ENCODE measurements around the gene SDHAF3. TPM values are rescaled to one million over a fixed set of nuclear protein-coding genes. Genes with fewer than 3 reads are reported as not detected.

SDHAF3 gene
- total and polyA plus RNA-seq, 8 donors = 2.9 to 18.2 (median 6.7) TPM

DNA sequence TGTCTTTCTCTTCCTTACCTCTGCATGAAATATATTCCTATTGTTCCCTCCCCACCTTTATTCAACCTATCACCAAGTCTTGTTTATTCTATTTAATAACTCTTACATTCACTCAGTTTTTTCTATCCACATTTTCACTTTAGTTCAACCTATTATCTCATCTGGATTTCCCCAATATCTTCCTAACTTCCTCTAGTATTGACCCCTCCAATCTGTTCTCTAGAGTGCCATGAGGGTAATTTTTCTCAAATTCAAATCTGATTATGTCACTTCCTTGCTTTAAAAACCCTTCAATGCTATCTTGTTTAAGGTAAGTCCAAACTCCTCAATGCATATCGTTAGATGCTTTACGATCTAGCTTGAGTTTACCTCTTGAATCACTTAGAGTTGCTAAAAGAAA is 86.5 kb downstream of the SDHAF3 start:
- intact Hi-C loops (cut with DNase I; ENCODE audit: low total_unique reads) = no loop called here
- no peaks in the 10 kb centered on the region for H3K27me3 ChIP-seq
- 39 to 72% (median 64%) methylated on average over 2 of the region's 2 CpGs for WGBS, 5 donors
- H3K4me1 ChIP-seq = no peaks in the 10 kb centered on the region
- H3K9me3 ChIP-seq = no peaks in the 10 kb centered on the region
- H3K4me3 ChIP-seq = no peak overlapping the region
- TF ChIP-seq POLR2AphosphoS5 (IDR thresholded peaks at IDR 0.05) (no peak), POLR2A (IDR thresholded peaks at IDR 0.05) (no peak), EP300 (IDR thresholded peaks at IDR 0.05) (no peak)
- TF ChIP-seq, protein P1, sequence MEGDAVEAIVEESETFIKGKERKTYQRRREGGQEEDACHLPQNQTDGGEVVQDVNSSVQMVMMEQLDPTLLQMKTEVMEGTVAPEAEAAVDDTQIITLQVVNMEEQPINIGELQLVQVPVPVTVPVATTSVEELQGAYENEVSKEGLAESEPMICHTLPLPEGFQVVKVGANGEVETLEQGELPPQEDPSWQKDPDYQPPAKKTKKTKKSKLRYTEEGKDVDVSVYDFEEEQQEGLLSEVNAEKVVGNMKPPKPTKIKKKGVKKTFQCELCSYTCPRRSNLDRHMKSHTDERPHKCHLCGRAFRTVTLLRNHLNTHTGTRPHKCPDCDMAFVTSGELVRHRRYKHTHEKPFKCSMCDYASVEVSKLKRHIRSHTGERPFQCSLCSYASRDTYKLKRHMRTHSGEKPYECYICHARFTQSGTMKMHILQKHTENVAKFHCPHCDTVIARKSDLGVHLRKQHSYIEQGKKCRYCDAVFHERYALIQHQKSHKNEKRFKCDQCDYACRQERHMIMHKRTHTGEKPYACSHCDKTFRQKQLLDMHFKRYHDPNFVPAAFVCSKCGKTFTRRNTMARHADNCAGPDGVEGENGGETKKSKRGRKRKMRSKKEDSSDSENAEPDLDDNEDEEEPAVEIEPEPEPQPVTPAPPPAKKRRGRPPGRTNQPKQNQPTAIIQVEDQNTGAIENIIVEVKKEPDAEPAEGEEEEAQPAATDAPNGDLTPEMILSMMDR (IDR thresholded peaks at IDR 0.05) = no peak
- H3K36me3 ChIP-seq = no peaks in the 10 kb centered on the region
- H3K27ac ChIP-seq = no peak overlapping the region
- DNase-seq = no peak

DNA sequence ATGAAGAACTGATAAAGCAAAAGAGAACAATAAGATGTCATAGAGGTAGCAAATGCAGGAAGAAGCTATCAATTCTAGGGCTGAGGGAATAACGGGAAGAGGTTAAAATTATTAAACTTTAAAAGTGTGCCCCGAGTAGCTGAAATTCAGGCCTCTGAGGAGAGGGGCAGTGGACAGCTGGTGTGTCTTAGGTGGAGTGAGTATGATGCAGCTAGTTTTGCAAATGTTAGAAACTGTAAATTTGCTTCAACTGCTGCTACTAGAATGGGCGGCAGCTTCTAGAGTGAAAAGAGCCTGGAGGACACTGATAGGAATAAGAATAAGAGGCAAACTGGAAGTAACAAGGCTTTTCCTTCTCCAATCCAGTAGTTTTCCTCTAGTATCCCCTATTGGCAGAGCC is 87.3 kb downstream of the SDHAF3 start:
- 47 to 78% (median 67%) methylated on average over 3 of the region's 3 CpGs for WGBS, 5 donors
- no peak overlapping the region for H3K27ac ChIP-seq
- peaks cover 0 to 3% (median under 1%) of the 10 kb centered on the region in 4 donors for H3K9me3 ChIP-seq
- H3K36me3 ChIP-seq = no peaks in the 10 kb centered on the region
- no peaks in the 10 kb centered on the region for H3K4me1 ChIP-seq
- TF ChIP-seq, protein P1 (IDR thresholded peaks at IDR 0.05) = no peak
- TF ChIP-seq POLR2A (IDR thresholded peaks at IDR 0.05) = no peak
- TF ChIP-seq EP300 (IDR thresholded peaks at IDR 0.05) = no peak
- no peak for TF ChIP-seq POLR2AphosphoS5 (IDR thresholded peaks at IDR 0.05)
- intact Hi-C loops (cut with DNase I; ENCODE audit: low total_unique reads) = no loop called here
- DNase-seq = no peak
- no peaks in the 10 kb centered on the region for H3K27me3 ChIP-seq
- no peak overlapping the region for H3K4me3 ChIP-seq

DNA sequence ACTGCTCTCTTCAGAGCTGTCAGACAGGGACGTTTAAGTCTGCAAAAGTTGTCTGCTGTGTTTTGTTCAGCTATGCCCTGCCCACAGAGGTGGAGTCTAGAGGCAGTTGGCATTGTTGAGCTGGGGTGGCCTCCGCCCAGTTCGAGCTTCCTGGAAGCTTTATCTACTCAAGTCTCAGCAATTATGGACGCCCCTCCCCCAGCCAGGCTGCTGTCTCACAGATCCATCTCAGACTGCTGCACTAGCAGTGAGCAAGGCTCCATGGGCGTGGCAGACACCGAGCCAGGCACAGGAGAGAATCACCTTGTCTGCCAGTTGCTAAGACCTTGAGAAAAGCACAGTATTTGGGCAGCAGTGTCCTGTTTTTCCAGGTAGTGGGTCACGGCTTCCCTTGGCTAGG is 98.1 kb downstream of the SDHAF3 start:
- no peak for TF ChIP-seq POLR2A (IDR thresholded peaks at IDR 0.05)
- TF ChIP-seq, protein P1 (IDR thresholded peaks at IDR 0.05) = no peak
- no peak for TF ChIP-seq EP300 (IDR thresholded peaks at IDR 0.05)
- no peak for TF ChIP-seq POLR2AphosphoS5 (IDR thresholded peaks at IDR 0.05)
- Histone ChIP-seq H3K27me3 (peaks cover 0 to 5% (median 0%) of the 10 kb centered on the region in 3 donors), H3K4me3 (no peak overlapping the region), H3K9me3 (peaks cover 0 to 12% (median 5%) of the 10 kb centered on the region in 4 donors), H3K4me1 (no peaks in the 10 kb centered on the region), H3K27ac (no peak overlapping the region), H3K36me3 (no peaks in the 10 kb centered on the region)
- WGBS, 5 donors = 17 to 51% (median 31%) methylated on average over 4 to 7 of the region's 7 CpGs
- DNase-seq = peak in 1 of 2 donors; percentile 8
- intact Hi-C loops (cut with DNase I; ENCODE audit: low total_unique reads) = no loop called here

DNA sequence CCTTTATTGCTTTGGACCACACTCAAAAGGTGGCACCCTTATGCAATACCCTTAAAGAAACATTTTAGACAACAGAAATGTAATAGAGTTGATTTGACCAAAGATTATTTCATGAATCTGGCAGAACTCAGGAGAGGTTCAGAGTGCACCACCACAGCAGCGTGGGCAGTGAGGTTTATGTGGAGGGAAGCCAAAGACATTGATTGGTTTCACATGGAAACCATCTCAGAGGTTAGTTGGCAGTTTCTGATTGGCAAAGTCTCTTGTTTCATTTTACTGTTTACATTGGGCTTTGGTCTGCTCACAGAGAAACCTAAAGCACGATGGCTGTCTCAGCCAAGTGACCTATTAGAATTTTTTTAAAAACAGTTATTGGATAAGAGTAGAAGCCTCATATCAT is 101.3 kb downstream of the SDHAF3 start:
- no peak for DNase-seq
- H3K9me3 ChIP-seq = peaks cover 0 to 9% (median 4%) of the 10 kb centered on the region in 4 donors
- no peaks in the 10 kb centered on the region for H3K36me3 ChIP-seq
- H3K27ac ChIP-seq = no peak overlapping the region
- H3K4me3 ChIP-seq = no peak overlapping the region
- peaks cover 0 to 5% (median 0%) of the 10 kb centered on the region in 3 donors for H3K27me3 ChIP-seq
- no peaks in the 10 kb centered on the region for H3K4me1 ChIP-seq
- intact Hi-C loops (cut with DNase I; ENCODE audit: low total_unique reads) = no loop called here
- 8 to 21% (median 13%) methylated on average over 2 of the region's 2 CpGs for WGBS, 5 donors
- TF ChIP-seq, protein P1 (IDR thresholded peaks at IDR 0.05) = no peak
- TF ChIP-seq POLR2A (IDR thresholded peaks at IDR 0.05) = no peak
- no peak for TF ChIP-seq EP300 (IDR thresholded peaks at IDR 0.05)
- no peak for TF ChIP-seq POLR2AphosphoS5 (IDR thresholded peaks at IDR 0.05)

Data from stomach (tissue), 9 donors.